HAP-1 (cell line): ENCODE measurements around the gene KSR1.

Experiments
- DNase-seq, 2 experiments: peaks; one replicate each; pipeline ENCODE4 v3.0.0-alpha.2; 2016 to 2020; ENCODE audit warnings: low spot score in 2 of 2
- H3K27me3 ChIP-seq: fragments of 250-450 bp; sonication (Bioruptor Pico); 2 replicates; pipeline ENCODE4 v1.5.1; 2020; ENCODE audit warnings: low read depth, mild to moderate bottlenecking, moderate library complexity
- H3K36me3 ChIP-seq: fragments of 250-450 bp; sonication (Bioruptor Pico); replicated peaks from 2 replicates; pipeline ENCODE4 v1.5.1; 2020; ENCODE audit warnings: mild to moderate bottlenecking
- H3K4me1 ChIP-seq: fragments of 250-450 bp; sonication (Bioruptor Pico); 2 replicates; pipeline ENCODE4 v1.5.1; 2020; ENCODE audit warnings: mild to moderate bottlenecking
- H3K4me3 ChIP-seq: fragments of 250-450 bp; sonication (Bioruptor Pico); 2 replicates; pipeline ENCODE4 v1.5.1; 2020; ENCODE audit warnings: mild to moderate bottlenecking, moderate library complexity
- H3K9me3 ChIP-seq: fragments of 250-450 bp; sonication (Bioruptor Pico); 2 replicates; pipeline ENCODE4 v1.5.1; 2020; ENCODE audit warnings: mild to moderate bottlenecking, moderate library complexity
- in situ Hi-C: fragments of 300-500 bp; cut with MboI; formaldehyde crosslinking; loops from 3 replicates; pipeline ENCODE4 v1.14.3; 2020; ENCODE audit warnings: low sequenced_read_pairs, inconsistent platforms, mixed read lengths

The KSR1 gene

DNA sequence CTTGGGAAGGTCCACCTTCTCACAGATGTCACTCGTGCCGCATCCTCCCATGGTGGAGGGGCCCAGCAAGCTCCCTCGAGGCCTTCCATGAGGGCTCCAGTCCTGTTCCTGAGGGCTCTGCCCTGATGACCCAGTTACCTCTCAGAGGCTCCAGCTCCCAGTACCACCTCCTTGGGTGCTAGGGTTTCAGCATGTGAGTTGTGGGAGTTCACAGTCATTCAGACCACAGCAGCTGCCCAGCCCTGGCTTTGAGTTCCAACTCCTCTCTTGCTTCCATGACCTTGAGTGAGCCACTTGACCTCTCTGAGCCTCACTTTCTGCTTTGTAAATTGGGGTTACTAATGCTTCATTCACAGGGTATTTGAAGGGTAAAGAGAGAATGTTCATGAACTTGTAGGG, 137.6 kb downstream of the KSR1 start:
- no peak for DNase-seq
- no peaks in the 10 kb centered on the region; the same call in 1 of the 2 replicates for H3K36me3 ChIP-seq
- no peak overlapping the region for H3K4me3 ChIP-seq
- no peaks in the 10 kb centered on the region for H3K4me1 ChIP-seq
- in situ Hi-C loops, result loop anchor here (10.0 kb wide), 1 partner anchor 199 kb away; no protein-coding TSS in a partner anchor
- H3K9me3 ChIP-seq, result no peaks in the 10 kb centered on the region
- no peaks in the 10 kb centered on the region for H3K27me3 ChIP-seq

- Histone ChIP-seq H3K4me3 (no peak overlapping the region), H3K27me3 (no peaks in the 10 kb centered on the region), H3K4me1 (no peaks in the 10 kb centered on the region), H3K9me3 (no peaks in the 10 kb centered on the region), H3K36me3 (no peaks in the 10 kb centered on the region)
- in situ Hi-C loops, result loop anchor here (5.0 to 10.0 kb wide), 2 partner anchors 200 to 243 kb away; no protein-coding TSS in a partner anchor
- no peak for DNase-seq
Observed at GRCh38 chr17:27595208-27595607, 139.0 kb downstream of the KSR1 start.

- Histone ChIP-seq H3K9me3 (no peaks in the 10 kb centered on the region), H3K27me3 (no peaks in the 10 kb centered on the region), H3K4me1 (no peaks in the 10 kb centered on the region), H3K4me3 (no peak overlapping the region), H3K36me3 (no peaks in the 10 kb centered on the region; the same call in 1 of the 2 replicates)
- no peak for DNase-seq
- in situ Hi-C loops, result loop anchor here (5.0 to 10.0 kb wide), 2 partner anchors 201 to 244 kb away; no protein-coding TSS in a partner anchor
Observed at GRCh38 chr17:27596096-27596495, 139.8 kb downstream of the KSR1 start.

DNA sequence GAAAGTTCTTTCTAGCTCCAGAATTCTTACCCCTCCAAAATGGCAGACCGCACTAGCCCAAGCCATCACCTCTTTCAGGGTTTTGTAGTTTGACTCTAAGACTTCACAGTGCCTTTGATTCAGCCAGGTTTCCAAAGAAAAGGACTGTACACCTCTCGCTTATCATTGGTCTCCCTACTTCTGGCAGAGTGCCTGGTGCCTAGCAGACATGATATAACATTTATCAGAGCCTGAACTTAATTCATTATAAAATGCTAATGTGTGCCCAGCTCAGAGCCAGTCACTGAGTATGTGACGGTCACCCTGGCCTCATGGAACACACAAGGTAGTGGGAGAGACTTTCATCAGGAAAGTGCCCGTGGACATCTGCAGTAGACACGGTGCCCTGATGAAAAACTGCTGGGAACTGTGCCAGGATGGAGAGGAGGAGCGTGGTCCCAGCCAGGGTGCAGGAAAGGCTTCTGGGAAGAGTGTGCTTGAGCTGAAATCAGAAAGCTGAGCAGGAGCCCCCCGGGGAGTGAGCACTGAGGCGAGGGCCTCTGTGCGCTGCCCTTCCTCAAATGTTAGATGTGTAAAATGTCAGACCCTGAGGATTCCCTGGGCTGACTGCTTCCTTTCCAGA, 140.4 kb downstream of the KSR1 start:
- in situ Hi-C loops, result loop anchor here (5.0 to 10.0 kb wide), 2 partner anchors 202 to 244 kb away; no protein-coding TSS in a partner anchor
- Histone ChIP-seq H3K36me3 (no peaks in the 10 kb centered on the region; the same call in 1 of the 2 replicates), H3K4me3 (no peak overlapping the region), H3K9me3 (no peaks in the 10 kb centered on the region), H3K27me3 (no peaks in the 10 kb centered on the region), H3K4me1 (no peaks in the 10 kb centered on the region)
- no peak for DNase-seq

- DNase-seq, result no peak
- Histone ChIP-seq H3K36me3 (no peaks in the 10 kb centered on the region; the same call in 1 of the 2 replicates), H3K27me3 (no peaks in the 10 kb centered on the region), H3K4me3 (no peak overlapping the region), H3K9me3 (no peaks in the 10 kb centered on the region), H3K4me1 (no peaks in the 10 kb centered on the region)
- in situ Hi-C loops, result loop anchor here (5.0 to 10.0 kb wide), 2 partner anchors 202 to 245 kb away; no protein-coding TSS in a partner anchor
Observed at GRCh38 chr17:27597188-27597580, 140.9 kb downstream of the KSR1 start.

DNA sequence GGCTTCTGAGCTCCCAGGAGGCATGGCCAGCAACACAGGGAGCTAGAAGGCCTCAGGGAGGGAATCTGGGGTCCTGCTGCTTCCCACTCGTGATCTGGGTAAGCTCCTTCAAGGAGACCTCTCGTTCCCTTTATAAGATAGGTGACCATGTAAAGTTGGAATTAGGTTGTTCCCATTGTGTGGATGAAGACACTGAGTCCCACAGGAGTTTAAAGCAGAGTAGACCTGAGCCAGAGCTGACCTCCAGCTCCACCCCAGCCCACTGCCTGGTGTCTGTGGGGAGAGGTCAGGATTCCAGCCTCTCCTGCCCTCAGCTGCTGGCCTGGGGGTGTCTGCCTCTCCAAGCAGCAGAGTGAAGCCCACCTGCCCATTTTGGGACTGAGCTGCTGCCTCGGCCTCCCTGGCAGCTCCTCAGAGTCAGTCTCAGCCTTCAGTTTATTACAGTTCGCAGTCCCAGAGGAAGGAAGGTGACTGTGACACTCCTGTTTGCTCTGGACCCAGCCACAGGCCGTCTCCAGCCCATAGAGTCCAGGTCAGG, 141.6 kb downstream of the KSR1 start:
- no peak for DNase-seq
- H3K4me3 ChIP-seq, result no peak overlapping the region
- no peaks in the 10 kb centered on the region for H3K9me3 ChIP-seq
- no peaks in the 10 kb centered on the region for H3K4me1 ChIP-seq
- H3K27me3 ChIP-seq, result no peaks in the 10 kb centered on the region
- H3K36me3 ChIP-seq, result no peaks in the 10 kb centered on the region; the same call in 1 of the 2 replicates
- in situ Hi-C loops, result loop anchor here (5.0 to 10.0 kb wide), 2 partner anchors 203 to 246 kb away; no protein-coding TSS in a partner anchor

GRCh38 chr17:27598337-27599050, 142.2 kb downstream of the KSR1 start:
- Histone ChIP-seq H3K9me3 (no peaks in the 10 kb centered on the region), H3K27me3 (no peaks in the 10 kb centered on the region), H3K36me3 (no peaks in the 10 kb centered on the region; the same call in 1 of the 2 replicates), H3K4me1 (no peaks in the 10 kb centered on the region), H3K4me3 (no peak overlapping the region)
- in situ Hi-C loops, result loop anchor here (5.0 to 10.0 kb wide), 2 partner anchors 204 to 246 kb away; no protein-coding TSS in a partner anchor
- DNase-seq, result no peak

DNA sequence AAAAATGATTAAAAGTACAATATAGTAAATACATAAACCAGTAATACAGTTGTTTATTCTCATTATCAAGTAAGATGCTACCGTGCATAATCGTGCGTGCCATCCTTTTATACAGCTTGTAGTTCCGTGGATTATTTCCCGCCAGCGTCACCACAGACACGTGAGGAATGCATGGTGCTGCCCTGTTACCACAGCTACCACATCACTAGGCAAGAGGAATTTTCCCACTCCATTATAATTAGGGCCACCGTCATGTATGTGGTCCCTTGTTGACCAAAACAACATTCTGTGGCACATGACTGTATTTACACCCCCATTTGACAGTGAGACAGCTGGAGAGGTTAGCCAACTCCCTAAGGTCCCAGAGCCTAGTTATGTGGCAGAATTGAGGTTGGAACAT, 144.2 kb downstream of the KSR1 start:
- Histone ChIP-seq H3K36me3 (no peaks in the 10 kb centered on the region; the same call in 1 of the 2 replicates), H3K9me3 (no peaks in the 10 kb centered on the region), H3K4me3 (no peak overlapping the region), H3K27me3 (no peaks in the 10 kb centered on the region), H3K4me1 (no peaks in the 10 kb centered on the region)
- DNase-seq, result no peak
- in situ Hi-C loops, result loop anchor here (5.0 kb wide), 2 partner anchors 143 to 368 kb away; partner anchors contain the start of gene KSR1

- no peaks in the 10 kb centered on the region for H3K27me3 ChIP-seq
- H3K36me3 ChIP-seq, result no peaks in the 10 kb centered on the region; the same call in 1 of the 2 replicates
- in situ Hi-C loops, result loop anchor here (5.0 kb wide), 2 partner anchors 144 to 369 kb away; partner anchors contain the start of gene KSR1
- H3K4me1 ChIP-seq, result no peaks in the 10 kb centered on the region
- H3K9me3 ChIP-seq, result no peaks in the 10 kb centered on the region
- no peak overlapping the region for H3K4me3 ChIP-seq
- DNase-seq, result peak; percentile 68 to 90
Observed at GRCh38 chr17:27601069-27601974, 145.1 kb downstream of the KSR1 start.

DNA sequence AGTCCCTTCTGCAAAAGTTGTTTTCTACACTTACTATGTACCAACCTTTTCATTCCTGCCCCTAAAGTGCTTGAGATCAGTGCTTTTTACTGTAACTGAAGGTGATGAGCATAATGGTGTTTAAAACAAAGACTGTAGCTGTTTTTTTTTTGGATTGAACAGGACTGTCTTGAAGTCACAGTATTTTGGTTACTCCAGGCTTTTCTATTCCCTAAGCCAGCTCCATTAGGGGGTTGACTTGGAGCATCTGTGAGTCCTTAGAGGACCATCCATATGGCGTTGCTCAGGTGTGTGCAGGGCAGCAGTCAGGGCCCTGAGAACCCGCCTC, 145.7 kb downstream of the KSR1 start:
- Histone ChIP-seq H3K36me3 (no peaks in the 10 kb centered on the region; the same call in 1 of the 2 replicates), H3K4me1 (no peaks in the 10 kb centered on the region), H3K4me3 (no peak overlapping the region), H3K27me3 (no peaks in the 10 kb centered on the region), H3K9me3 (no peaks in the 10 kb centered on the region)
- in situ Hi-C loops, result loop anchor here (5.0 kb wide), 2 partner anchors 145 to 370 kb away; partner anchors contain the start of gene KSR1
- no peak for DNase-seq

GRCh38 chr17:27602721-27603420, 146.6 kb downstream of the KSR1 start:
- in situ Hi-C loops, result loop anchor here (5.0 kb wide), 2 partner anchors 146 to 371 kb away; partner anchors contain the start of gene KSR1
- no peaks in the 10 kb centered on the region; the same call in 1 of the 2 replicates for H3K36me3 ChIP-seq
- no peaks in the 10 kb centered on the region for H3K27me3 ChIP-seq
- H3K4me3 ChIP-seq, result no peak overlapping the region
- H3K4me1 ChIP-seq, result no peaks in the 10 kb centered on the region
- no peaks in the 10 kb centered on the region for H3K9me3 ChIP-seq
- DNase-seq, result peak; percentile 61 to 87

DNA sequence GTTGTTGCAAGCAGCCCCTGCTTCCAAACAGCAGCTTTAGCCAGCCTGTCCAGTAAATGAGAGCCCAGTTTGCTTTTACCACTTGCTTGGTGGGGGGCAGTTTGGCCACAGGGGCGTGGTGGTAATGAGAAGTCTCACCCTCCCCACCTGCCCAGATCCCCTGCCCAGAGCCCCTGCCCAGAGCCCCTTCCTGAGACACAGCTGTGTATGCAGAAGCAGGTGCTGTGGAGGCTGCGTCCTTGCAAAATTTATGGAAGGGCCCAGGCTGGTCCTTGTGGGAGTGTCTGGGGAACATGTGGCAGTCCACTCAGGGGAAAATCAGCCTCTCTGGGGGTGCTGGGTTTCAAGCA, 147.1 kb downstream of the KSR1 start:
- H3K4me3 ChIP-seq, result no peak overlapping the region
- H3K27me3 ChIP-seq, result no peaks in the 10 kb centered on the region
- in situ Hi-C loops, result loop anchor here (5.0 kb wide), 2 partner anchors 146 to 371 kb away; partner anchors contain the start of gene KSR1
- no peaks in the 10 kb centered on the region; the same call in 1 of the 2 replicates for H3K36me3 ChIP-seq
- H3K4me1 ChIP-seq, result no peaks in the 10 kb centered on the region
- H3K9me3 ChIP-seq, result no peaks in the 10 kb centered on the region
- no peak for DNase-seq
